HG02571 (cell line): ENCODE data around the gene SKI.

Experiments used
- ATAC-seq: cut with Tn5 transposase; IDR thresholded peaks from one replicate; pipeline ENCODE4 v1.9.1; 2021; ENCODE audit warnings: mild to moderate bottlenecking, moderate library complexity; ENCODE audit not compliant: unreplicated experiment

Gene SKI

DNA sequence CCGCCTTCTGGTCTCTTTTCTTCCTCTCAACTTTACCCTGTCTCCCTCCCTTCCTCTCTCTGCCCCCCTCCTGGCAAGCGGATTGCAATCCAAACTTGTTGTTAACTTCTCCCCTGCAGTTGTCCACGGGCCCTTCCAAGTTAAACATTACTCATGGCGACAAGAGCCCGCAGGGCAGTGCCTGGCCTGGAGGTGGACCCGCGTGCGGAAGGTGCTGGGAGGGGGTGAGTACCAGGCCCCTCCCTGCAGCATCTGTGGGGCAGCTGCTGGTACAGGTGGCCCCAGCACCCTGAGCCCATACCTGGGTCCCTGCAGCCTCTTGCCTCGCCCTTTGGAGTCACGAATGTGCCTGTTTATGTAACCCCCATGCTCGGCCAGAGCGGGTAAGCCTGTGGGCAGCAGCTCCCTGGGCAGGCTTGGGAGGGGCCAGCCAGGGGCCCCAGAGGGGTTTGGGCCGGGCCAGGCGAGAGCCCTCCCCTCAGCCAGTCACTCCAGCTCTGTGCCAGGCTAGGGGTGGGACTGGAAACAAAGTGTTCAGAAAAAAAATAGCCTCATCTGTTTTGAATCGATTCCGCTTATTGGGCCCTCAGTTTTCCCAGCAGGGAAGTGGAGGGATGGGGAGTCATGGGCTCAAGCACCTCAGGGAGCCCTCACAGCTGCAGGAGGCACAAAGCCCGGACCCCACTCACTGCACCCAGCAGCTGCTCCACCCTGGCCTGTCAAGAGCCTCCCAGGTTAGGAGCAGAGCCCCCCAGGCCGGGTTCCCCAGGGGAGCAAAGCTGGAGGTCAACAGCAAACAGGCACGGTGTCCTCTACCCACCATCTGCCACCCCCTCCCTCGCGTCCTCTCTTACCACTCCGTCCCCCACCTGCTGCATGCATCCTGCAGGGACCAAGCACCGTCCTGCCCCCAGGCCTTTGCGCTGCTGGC is 19.5 kb upstream of the SKI start:
- ATAC-seq, result no peak

- ATAC-seq, result no peak
These were observed 18.6 kb upstream of the SKI start for GRCh38 chr1:2209400-2210083.

DNA sequence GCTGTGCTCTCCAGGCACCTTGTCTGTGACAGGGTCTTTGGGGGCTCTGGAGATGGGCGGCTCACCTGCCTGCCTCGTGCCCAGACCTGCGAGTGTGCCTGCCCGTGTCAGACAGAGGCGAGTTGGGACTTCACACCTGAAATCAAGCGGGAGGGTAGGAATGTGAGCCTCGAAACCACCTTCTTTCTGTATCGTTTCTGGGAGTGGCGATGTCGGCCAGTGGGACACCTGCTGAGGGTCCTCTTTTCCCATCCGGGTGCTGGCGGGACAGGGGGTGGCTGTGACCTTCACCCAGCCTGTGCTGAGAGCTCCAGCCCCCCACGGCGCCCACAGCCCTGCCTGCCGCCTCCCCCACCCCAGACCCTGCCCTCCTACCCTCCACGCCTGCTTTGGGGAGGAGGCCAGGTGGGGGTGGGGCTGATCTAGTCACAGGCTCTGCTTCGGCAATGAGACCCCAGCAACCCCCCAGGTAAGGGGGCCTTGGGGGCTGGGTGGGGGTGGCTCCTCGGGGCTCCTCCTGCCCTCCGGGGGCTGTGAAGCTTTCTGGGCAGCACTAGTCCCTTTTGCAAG is 17.9 kb upstream of the SKI start:
- no peak for ATAC-seq

- ATAC-seq, result no peak
These were observed 17.3 kb upstream of the SKI start for GRCh38 chr1:2210786-2211185.

DNA sequence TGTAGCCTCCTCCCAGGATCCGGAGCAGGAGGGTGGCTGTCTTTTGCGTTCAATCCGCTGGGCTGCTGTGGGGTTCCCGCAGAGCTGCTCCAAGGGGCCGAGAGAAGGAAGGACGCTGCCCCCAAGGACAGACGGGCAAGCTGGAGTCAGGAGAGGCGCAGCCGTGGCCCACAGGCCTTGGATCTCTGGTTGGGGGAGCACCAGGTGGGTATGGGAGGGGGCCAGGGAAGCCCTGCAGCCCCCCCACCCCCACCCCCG is 15.9 kb upstream of the SKI start:
- no peak for ATAC-seq

GRCh38 chr1:2212532-2213491 is 15.3 kb upstream of the SKI start:
- ATAC-seq, result no peak

GRCh38 chr1:2213576-2214505 is 14.3 kb upstream of the SKI start:
- no peak for ATAC-seq

GRCh38 chr1:2214541-2215241 is 13.4 kb upstream of the SKI start:
- ATAC-seq, result no peak

DNA sequence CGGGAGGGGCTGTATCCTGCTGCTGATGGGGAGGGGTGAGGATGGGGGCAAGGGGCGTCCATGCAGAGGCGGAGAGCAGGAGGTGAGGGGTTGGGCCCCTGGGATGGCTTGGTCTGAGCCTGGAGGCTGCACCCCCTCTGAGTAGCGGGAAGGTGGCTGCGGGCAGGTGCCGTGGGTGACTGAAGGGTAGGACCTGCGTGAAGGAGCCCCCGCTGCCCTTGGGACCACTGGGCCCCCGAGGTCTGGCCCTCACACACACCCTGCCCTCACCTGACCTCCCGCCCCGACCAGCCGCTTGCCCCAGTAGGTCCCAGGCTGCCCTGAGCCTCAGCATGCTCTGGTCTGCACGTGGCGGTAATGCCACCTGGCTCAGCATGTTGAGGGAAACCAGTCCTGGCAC is 12.8 kb upstream of the SKI start:
- no peak for ATAC-seq

GRCh38 chr1:2215909-2216766 is 12.0 kb upstream of the SKI start:
- no peak for ATAC-seq

GRCh38 chr1:2216767-2217058 is 11.4 kb upstream of the SKI start:
- no peak for ATAC-seq

- ATAC-seq, result no peak
These were observed 6.8 kb upstream of the SKI start for GRCh38 chr1:2221271-2221670.

DNA sequence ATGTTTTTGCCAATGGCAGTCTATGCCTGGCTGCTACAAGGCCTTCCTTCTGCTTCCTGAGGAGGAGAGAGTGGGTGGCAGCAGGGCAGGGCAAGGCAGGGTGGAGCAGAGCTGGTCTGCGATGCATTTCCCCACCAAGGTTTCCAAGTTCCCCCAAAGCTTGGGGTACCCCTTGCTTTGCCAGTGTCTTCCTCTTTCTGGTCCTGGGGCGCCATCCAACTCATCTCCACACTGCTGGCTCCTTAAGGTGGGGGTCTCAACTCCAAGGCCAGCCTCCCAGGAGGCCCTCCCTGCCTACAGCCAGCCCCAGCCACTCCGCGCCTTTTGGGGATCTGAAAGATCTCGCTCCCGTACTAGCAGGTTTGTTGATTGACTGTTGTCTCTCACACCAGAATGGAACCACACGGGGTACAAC is 3.9 kb upstream of the SKI start:
- ATAC-seq, result no peak

- ATAC-seq, result no peak
These were observed 3.3 kb upstream of the SKI start for GRCh38 chr1:2224631-2225428.

DNA sequence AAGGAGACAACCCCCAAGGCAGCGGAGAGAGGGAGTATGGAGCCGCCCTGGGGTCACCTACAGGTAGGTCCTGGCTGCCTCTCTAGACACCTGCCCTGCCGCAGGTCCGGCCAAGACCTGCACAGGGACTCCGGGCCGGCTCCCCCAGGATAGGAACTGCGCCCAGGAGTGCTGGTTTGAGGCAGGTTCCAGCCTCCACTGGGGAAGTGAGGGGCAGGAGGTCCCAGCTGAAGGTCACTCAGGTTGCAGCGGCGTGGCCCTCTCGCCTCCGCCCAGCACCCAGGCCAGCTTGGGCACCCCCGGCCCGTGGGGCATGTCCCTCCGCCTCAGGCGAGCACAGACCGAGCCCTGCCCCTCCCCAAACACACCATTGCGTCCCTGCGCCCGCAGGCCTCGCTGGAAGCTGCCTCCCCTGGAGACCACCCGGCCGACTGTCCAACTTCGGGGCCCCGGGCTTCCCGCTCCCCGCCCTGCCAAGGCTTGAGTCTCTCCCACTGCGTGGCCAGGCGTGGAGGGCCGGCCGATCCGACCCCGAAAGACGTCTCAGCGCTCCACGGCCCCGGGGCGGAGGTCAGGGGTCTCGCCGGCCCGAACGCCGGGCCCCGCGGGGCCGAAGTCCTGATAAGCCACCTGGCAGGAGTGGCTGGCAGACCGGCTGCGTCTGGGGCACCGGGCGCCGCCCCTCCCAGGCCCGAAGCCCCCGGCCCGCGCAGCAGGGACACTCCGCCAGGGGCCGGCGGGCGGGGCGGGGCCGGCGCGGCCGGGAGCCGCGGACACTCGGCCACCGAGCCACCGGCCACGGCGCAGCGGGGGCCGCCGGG is 1.4 kb upstream of the SKI start:
- no peak for ATAC-seq

GRCh38 chr1:2227346-2228156 is 568 bp upstream of the SKI start:
- ATAC-seq, result peak; percentile 83
